Peyer's patch (tissue), 4 donors: Measurements from ENCODE around the gene ZNF443. TPM values are rescaled to one million over a fixed set of nuclear protein-coding genes. Genes with fewer than 3 reads are reported as not detected.

Experiments used
- DNase-seq, 3 donors: peaks; one replicate each; pipeline ENCODE4 v3.0.0-alpha.2; 2017 to 2019
- H3K27ac ChIP-seq, 4 donors: fragments of 200-600 bp; sonication (generic); one replicate each; pipeline ENCODE4 v1.5.1; 2016 to 2019
- H3K27me3 ChIP-seq, 2 donors: fragments of 200-600 bp; sonication (generic); one replicate each; pipeline ENCODE4 v1.5.1; 2019
- H3K36me3 ChIP-seq, 3 donors: fragments of 200-600 bp; sonication (generic); one replicate each; pipeline ENCODE4 v1.5.1; 2016 to 2019
- H3K4me1 ChIP-seq, 4 donors: fragments of 200-600 bp; sonication (generic); one replicate each; pipeline ENCODE4 v1.5.1; 2016 to 2019
- H3K4me3 ChIP-seq, 4 donors: fragments of 200-600 bp; sonication (generic); 1 replicate in 3 of 4; 2 replicates in 1 of 4; pipeline ENCODE4 v1.5.1; 2016 to 2019; ENCODE audit warnings: mild to moderate bottlenecking in 1 of 4
- H3K9me3 ChIP-seq, 4 donors: fragments of 200-600 bp; sonication (generic); one replicate each; pipeline ENCODE4 v1.5.1; 2016 to 2019; ENCODE audit warnings: mild to moderate bottlenecking in 1 of 4
- CTCF ChIP-seq, 6 experiments: fragments of 450-650 bp in 4 of 6; fragments of 200-600 bp in 2 of 6; sonication (generic) in 1 of 6; IDR thresholded peaks; one replicate each; pipeline ENCODE4 v1.5.1; 2017 to 2019; ENCODE audit warnings: antibody characterized with exemption in 6 of 6, mild to moderate bottlenecking in 3 of 6, moderate library complexity in 1 of 6
- POLR2A ChIP-seq, 2 donors: fragments of 450-650 bp; IDR thresholded peaks; one replicate each; pipeline ENCODE4 v1.5.1; 2017; ENCODE audit warnings: antibody characterized with exemption in 2 of 2, mild to moderate bottlenecking in 2 of 2, moderate library complexity in 2 of 2
- total RNA-seq, 4 donors: library from RNA; depleted of rRNA; stranded (reverse); fragments of >200 nt; gene quantifications; one replicate each; pipeline ENCODE4 v1.1.0, GENCODE V29; 2016

ZNF443 gene
- total RNA-seq, 4 donors from 2014 or later, result 6.3 to 10.7 (median 7.5) TPM

DNA sequence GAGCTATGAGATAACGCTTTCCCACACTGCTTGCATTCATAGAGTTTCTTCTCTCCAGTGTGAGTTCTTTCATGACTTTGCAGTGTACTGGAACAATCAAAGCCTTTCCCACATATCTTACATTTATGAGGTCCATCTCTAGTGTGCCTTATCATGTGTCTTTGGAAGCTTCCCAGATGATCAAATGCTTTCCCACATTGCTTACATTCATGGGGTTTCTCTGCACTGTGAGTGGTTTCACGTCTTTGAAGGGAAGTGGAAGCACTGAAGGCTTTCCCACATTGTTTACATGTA, 60.4 kb downstream of the ZNF443 start:
- peaks cover 0 to 42% (median 0%) of the 10 kb centered on the region in 3 donors for H3K36me3 ChIP-seq
- TF ChIP-seq CTCF (IDR thresholded peaks at IDR 0.05) (no peak), POLR2A (IDR thresholded peaks at IDR 0.05) (no peak)
- peaks cover 0 to 42% (median 4%) of the 10 kb centered on the region in 4 donors for H3K9me3 ChIP-seq
- no peaks in the 10 kb centered on the region for H3K4me1 ChIP-seq
- H3K27ac ChIP-seq, result no peak overlapping the region
- DNase-seq, result no peak
- no peaks in the 10 kb centered on the region for H3K27me3 ChIP-seq
- no peak overlapping the region for H3K4me3 ChIP-seq

GRCh38 chr19:12379732-12380443, 60.9 kb downstream of the ZNF443 start:
- Histone ChIP-seq H3K4me3 (no peak overlapping the region), H3K4me1 (no peaks in the 10 kb centered on the region), H3K9me3 (peaks cover 0 to 42% (median 4%) of the 10 kb centered on the region in 4 donors), H3K36me3 (peaks cover 0 to 42% (median 0%) of the 10 kb centered on the region in 3 donors), H3K27me3 (no peaks in the 10 kb centered on the region), H3K27ac (no peak overlapping the region)
- TF ChIP-seq CTCF (IDR thresholded peaks at IDR 0.05), result no peak
- no peak for DNase-seq

Other genes starting within 250 kb of the ZNF443 start
- gene ZNF44, start 146.1 kb downstream of the ZNF443 start, total RNA-seq, result 10 to 100 TPM; 16.6 to 33.8 (median 26.6) TPM
- 1 to 10 TPM; 1.8 to 9.1 (median 4.1) TPM for gene ZNF563, start 107.4 kb downstream of the ZNF443 start, total RNA-seq
- gene ZNF442, start 75.3 kb downstream of the ZNF443 start, total RNA-seq, result 10 to 100 TPM in 1 of 4 donors, 1 to 10 TPM in 2, under 1 TPM in 1; 0.70 to 13.2 (median 1.4) TPM
- gene ZNF799, start 39.8 kb downstream of the ZNF443 start, total RNA-seq, result 10 to 100 TPM in 1 of 4 donors, 1 to 10 TPM in 3; 5.1 to 17.3 (median 7.9) TPM
- gene ZNF709, start 43.8 kb upstream of the ZNF443 start, total RNA-seq, result 1 to 10 TPM; 1.8 to 3.7 (median 3.3) TPM
- 10 to 100 TPM; 25.2 to 36.9 (median 29.2) TPM for gene ZNF564, start 110.5 kb upstream of the ZNF443 start, total RNA-seq
- 1 to 10 TPM; 4.1 to 8.4 (median 4.7) TPM for gene ZNF490, start 169.8 kb upstream of the ZNF443 start, total RNA-seq
- gene ZNF791, start 169.9 kb upstream of the ZNF443 start, total RNA-seq, result 10 to 100 TPM; 17.2 to 34.6 (median 29.3) TPM
- 10 to 100 TPM; 51.9 to 84.2 (median 68.0) TPM for gene MAN2B1, start 225.7 kb upstream of the ZNF443 start, total RNA-seq
- gene WDR83, start 225.8 kb upstream of the ZNF443 start, total RNA-seq, result 10 to 100 TPM in 2 of 4 donors, 1 to 10 TPM in 2; 2.8 to 14.0 (median 9.5) TPM
- gene DHPS, start 240.9 kb upstream of the ZNF443 start, total RNA-seq, result 100 to 1,000 TPM in 3 of 4 donors, 10 to 100 TPM in 1; 76.4 to 215 (median 150) TPM
- not detected for gene GNG14, start 247.0 kb upstream of the ZNF443 start, total RNA-seq